ENCODE data around the gene CRYBB1. TPM values are rescaled to one million over a fixed set of nuclear protein-coding genes. Genes with fewer than 3 reads are reported as not detected.
A peak's percentile ranks its signal among the peaks of the same experiment; 100 is the strongest.

Gene CRYBB1
- total and polyA plus RNA-seq, 8 donors, result 0.79 to 1.5 (median 1.1) TPM

DNA sequence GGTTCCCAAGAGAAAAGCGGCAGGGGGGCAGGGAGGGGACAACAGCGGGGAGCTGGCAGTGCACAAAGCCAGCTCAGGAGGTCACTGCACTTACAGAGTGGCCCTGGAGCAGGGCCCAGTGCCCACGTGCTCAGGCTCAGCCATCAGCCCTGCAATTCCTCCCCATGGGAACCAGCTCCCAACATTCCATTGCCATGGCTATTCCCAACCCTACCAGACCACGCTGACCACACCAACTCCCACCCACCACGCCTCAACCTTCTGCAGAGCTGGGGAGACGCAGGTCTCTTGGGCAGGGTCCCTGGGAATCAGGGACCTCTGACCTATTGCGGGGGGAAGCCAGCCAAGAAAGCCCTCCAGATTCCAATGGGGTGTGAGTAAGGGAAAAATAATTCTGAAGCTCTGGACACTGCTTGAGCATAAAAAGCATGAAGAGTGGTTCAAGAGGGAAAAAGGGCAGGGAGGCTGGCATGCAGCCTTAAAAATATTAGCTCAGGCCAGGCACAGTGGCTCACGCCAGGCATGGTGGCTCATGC, 67.3 kb downstream of the CRYBB1 start:
- H3K27ac ChIP-seq, result peak overlapping the region; percentile 60 to 78
- no peaks in the 10 kb centered on the region for H3K27me3 ChIP-seq
- no peak overlapping the region for H3K4me3 ChIP-seq
- ATAC-seq (peak; percentile 81), DNase-seq (peak; percentile 16 to 84 (median 65))
- H3K4me1 ChIP-seq, result peaks cover 27 to 73% of the 10 kb centered on the region in 2 donors
- TF ChIP-seq, protein P1, sequence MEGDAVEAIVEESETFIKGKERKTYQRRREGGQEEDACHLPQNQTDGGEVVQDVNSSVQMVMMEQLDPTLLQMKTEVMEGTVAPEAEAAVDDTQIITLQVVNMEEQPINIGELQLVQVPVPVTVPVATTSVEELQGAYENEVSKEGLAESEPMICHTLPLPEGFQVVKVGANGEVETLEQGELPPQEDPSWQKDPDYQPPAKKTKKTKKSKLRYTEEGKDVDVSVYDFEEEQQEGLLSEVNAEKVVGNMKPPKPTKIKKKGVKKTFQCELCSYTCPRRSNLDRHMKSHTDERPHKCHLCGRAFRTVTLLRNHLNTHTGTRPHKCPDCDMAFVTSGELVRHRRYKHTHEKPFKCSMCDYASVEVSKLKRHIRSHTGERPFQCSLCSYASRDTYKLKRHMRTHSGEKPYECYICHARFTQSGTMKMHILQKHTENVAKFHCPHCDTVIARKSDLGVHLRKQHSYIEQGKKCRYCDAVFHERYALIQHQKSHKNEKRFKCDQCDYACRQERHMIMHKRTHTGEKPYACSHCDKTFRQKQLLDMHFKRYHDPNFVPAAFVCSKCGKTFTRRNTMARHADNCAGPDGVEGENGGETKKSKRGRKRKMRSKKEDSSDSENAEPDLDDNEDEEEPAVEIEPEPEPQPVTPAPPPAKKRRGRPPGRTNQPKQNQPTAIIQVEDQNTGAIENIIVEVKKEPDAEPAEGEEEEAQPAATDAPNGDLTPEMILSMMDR (IDR thresholded peaks at IDR 0.05), result no peak
- no peaks in the 10 kb centered on the region for H3K36me3 ChIP-seq
- intact Hi-C loops (cut with DNase I), result no loop called here
- no peaks in the 10 kb centered on the region for H3K9me3 ChIP-seq

DNA sequence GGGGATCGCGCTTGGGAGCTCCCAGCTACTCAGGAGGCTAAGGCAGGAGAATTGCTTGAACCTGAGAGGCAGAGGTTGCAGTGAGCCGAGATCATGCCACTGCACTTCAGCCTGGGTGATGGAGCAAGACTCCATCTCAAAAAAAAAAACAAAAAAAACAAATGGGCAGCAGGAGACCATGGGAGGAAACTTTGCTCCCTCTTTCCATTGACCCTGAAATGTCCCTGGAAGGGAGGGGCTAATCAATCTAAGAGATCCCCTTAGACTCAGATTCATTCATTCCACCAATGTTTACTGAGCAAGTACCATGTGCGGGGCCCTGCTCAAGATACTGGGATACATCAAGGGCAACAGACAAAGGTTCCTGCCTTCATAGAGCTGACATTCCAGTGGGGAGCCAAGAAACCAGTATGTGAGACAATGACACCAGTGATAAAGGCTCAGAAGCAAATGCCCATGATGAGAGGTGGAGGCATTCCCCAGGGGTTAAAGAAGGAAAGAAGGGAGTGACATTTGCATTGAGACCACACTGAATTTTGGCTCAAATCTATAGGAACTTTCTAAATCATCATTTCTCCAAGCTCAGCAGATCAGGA, 67.8 kb downstream of the CRYBB1 start:
- intact Hi-C loops (cut with DNase I), result no loop called here
- H3K36me3 ChIP-seq, result no peaks in the 10 kb centered on the region
- no peaks in the 10 kb centered on the region for H3K27me3 ChIP-seq
- ATAC-seq, result no peak
- DNase-seq, result no peak
- H3K4me3 ChIP-seq, result no peak overlapping the region
- TF ChIP-seq, protein P1 (IDR thresholded peaks at IDR 0.05), result no peak
- H3K27ac ChIP-seq, result peak overlapping the region; percentile 60 to 78
- peaks cover 27 to 72% of the 10 kb centered on the region in 2 donors for H3K4me1 ChIP-seq
- H3K9me3 ChIP-seq, result no peaks in the 10 kb centered on the region

Small RNA genes lying within 50 kb of the gene (microRNA-seq; reads per million reads assigned to microRNA genes)
- 2.7 to 5.7 reads per million in 2 donors for gene MIR548J

Other genes with a start within 250 kb of the CRYBB1 start
- gene ASPHD2, start 188.8 kb downstream of the CRYBB1 start, total RNA-seq, result 1 to 10 TPM; 1.3 to 2.1 TPM
- under 1 TPM; 0.38 to 0.74 (median 0.55) TPM for gene ASPHD2, start 188.8 kb downstream of the CRYBB1 start, polyA plus RNA-seq (ENCODE audit: insufficient read length in 6 of 6)
- 10 to 100 TPM; 25.4 to 30.1 TPM for gene HPS4, start 134.2 kb downstream of the CRYBB1 start, total RNA-seq
- gene HPS4, start 134.2 kb downstream of the CRYBB1 start, polyA plus RNA-seq (ENCODE audit: insufficient read length in 6 of 6), result 10 to 100 TPM; 31.0 to 40.7 (median 35.0) TPM
- 10 to 100 TPM; 18.5 to 19.2 TPM for gene SRRD, start 134.2 kb downstream of the CRYBB1 start, total RNA-seq
- 10 to 100 TPM; 25.9 to 33.1 (median 30.0) TPM for gene SRRD, start 134.2 kb downstream of the CRYBB1 start, polyA plus RNA-seq (ENCODE audit: insufficient read length in 6 of 6)
- gene TFIP11, start 105.6 kb downstream of the CRYBB1 start, total RNA-seq, result 10 to 100 TPM; 32.1 to 39.2 TPM
- gene TFIP11, start 105.6 kb downstream of the CRYBB1 start, polyA plus RNA-seq (ENCODE audit: insufficient read length in 6 of 6), result 10 to 100 TPM; 34.8 to 39.9 (median 36.8) TPM
- gene TPST2, start 27.9 kb downstream of the CRYBB1 start, total RNA-seq, result 10 to 100 TPM; 51.4 to 69.0 TPM
- 10 to 100 TPM; 23.3 to 30.9 (median 28.4) TPM for gene TPST2, start 27.9 kb downstream of the CRYBB1 start, polyA plus RNA-seq (ENCODE audit: insufficient read length in 6 of 6)
- gene CRYBA4, start 3.9 kb upstream of the CRYBB1 start, total RNA-seq, result not detected
- gene CRYBA4, start 3.9 kb upstream of the CRYBB1 start, polyA plus RNA-seq (ENCODE audit: insufficient read length in 6 of 6), result under 1 TPM; 0.21 to 0.87 (median 0.43) TPM
- gene MIAT, start 39.6 kb upstream of the CRYBB1 start, total RNA-seq, result 10 to 100 TPM in 1 of 2 donors, 1 to 10 TPM in 1; 1.7 to 11.2 TPM
- gene MIAT, start 39.6 kb upstream of the CRYBB1 start, polyA plus RNA-seq (ENCODE audit: insufficient read length in 6 of 6), result 1 to 10 TPM; 2.3 to 3.0 (median 2.8) TPM